GM18520 (cell line): Measurements from ENCODE around the gene MIS18BP1.
"Not testable (repeated sequence)": the region's sequence is repeated elsewhere in the genome, so short reads cannot be mapped to it uniquely, and the experiment has no call there.

Experiments used
- ATAC-seq: cut with Tn5 transposase; IDR thresholded peaks from one replicate; pipeline ENCODE4 v1.9.1; 2021; ENCODE audit not compliant: unreplicated experiment

MIS18BP1 gene

DNA sequence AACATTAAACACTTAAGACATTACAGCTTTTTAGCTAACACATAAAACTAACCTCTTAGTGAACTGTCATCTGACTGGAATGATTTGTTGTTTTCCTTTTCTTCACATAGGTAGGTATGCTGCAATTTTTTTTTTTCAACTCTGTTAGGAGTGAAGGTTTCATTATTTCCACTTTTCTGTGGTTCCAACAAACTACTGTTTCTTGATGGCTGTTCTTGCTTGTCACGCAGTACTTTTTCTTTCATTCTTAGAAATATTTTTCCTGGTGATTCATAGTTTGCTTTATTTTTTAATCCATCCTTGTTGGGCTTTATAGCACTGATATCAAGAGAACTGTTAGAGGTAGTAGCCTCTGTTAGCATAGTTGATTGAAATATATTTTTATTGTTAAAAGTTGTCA lies 6.3 kb downstream of the MIS18BP1 start:
- no peak for ATAC-seq

DNA sequence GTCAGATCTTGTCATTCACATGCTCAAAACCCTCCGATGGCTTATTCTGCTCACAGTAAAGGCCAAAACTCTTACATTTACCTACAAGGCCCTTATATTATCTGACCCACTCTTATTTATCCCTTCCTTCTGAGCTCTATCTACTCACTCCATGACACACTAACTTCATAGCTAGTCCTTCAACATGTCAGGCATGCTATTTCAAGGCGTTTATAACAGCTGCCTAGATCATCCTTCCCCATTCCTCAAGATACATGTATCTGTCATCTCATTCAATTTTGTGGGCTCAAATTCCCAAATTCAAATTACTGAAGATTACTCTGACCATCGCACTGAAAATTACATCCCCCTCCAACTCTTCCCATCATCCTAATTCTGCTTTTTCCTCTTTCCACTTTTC lies 6.9 kb downstream of the MIS18BP1 start:
- no peak for ATAC-seq

DNA sequence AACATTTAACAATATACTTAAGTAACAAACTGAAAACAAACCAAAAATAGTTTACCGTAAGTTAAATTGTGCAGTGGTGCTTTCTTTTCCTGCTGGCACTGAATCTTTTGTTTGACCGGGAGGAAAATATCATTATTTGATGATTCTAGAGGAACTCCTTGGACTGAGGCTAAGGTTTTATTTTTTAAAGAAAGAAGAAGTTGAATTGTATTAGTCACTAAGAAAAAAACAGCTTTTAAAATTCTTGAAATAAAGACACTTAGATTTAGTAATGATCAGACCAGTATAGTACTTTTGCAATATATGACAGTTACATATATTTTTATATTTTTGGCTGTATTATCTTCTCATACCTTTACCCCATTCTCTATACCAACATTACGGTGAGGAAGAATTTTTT lies 10.3 kb downstream of the MIS18BP1 start:
- ATAC-seq = no peak

DNA sequence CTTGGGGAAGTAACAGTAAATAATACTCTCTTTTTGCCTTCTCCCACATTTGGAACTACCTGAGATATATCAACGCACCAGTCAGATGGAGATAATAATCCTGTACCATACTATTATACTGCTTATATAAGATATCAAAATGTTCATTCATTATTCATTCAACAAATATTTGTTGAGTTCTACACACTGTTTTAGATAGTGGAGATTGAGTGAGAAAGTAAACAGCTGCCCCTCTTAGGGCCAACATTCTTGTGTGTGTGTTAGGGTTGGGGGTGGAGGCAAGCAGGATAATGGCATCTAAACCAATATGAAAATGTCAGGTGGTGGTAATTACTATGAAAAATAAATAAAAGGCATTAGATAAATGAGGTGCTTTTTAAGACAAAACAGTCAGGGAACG lies 14.0 kb downstream of the MIS18BP1 start:
- ATAC-seq = no peak

DNA sequence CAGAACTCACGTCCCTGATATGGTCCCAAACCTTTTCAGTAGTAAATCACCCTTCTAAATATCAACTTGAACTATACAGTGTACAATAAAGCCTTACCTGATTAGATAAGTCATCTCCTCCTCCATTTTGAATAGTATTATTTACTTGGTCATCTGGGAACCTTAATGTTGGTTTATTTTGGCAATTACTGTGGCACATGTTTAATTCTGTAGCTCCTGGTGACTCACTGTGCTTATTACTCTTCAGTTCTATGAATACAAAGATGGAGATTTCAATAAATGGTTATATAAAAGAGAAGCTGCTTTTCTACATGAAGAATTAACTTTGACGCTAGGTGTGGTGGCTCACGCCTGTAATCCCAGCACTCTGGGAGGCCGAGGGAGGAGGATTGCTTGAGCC lies 25.4 kb downstream of the MIS18BP1 start:
- no peak for ATAC-seq

DNA sequence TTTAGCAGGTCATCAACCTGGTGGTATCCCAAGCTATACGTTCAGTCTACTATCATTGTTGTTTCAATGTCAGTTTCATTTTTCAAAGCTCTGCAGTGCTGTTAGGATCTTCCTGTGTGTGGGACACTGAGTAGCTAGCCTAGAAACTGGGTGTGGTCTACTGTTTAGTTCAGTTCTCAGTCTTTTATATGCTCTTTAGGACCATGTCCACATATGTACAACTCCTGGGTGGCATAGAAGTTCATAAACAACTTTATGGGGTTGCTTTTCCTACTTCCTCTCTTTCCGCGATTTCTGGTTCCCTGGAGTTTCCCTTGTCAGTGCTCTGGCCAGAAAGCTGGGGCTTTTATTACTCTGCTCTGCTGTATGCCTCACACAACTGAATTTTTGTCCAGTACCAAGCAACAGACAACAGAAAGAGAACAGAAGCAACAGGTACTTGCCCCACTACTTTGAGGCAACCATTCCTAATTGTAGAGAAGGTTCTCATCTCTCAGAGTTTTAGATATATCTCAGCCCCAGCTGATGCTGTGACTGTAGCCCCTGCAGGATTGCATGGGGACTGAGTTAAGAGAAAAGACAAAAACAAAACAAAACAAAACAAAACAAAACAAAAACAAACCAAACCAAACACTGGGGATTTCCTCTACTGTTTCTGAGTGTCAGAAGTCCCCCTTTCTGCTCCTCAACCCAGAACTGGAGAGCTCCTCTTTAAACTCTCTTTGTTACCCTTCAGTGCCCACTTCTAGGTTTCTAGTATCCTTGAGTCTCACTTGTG lies 30.3 kb downstream of the MIS18BP1 start:
- ATAC-seq = no peak

DNA sequence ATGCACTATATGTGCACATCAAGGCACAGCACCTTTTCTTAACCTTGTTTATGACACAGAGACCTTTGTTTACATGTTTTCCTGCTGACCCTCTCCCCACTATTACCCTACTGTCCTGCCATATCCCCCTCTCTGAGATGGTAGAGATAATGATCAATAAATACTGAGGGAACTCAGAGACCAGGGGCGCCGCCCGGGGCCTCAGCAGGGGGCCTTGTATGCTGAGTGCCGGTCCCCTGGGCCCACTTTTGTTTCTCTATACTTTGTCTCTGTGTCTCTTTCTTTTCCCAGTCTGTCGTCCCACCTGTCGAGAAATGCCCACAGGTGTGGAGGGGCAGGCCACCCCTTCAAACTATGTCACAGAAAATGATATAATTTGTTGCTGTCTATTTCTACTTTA lies 38.7 kb downstream of the MIS18BP1 start:
- not testable (repeated sequence) for ATAC-seq

DNA sequence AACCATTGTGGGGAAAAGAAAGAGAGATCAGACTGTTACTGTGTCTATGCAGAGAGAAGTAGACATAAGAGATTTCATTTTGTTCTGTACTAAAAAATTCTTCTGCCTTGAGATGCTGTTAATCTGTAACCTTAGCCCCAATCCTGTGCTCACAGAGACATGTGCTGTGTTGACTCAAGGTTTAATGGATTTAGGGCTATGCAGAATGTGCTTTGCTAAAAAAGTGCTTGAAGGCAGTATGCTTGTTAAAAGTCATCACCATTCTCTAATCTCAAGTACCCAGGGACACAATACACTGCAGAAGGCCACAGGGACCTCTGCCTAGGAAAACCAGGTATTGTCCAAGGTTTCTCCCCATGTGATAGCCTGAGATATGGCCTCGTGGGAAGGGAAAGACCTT lies 39.3 kb downstream of the MIS18BP1 start:
- ATAC-seq = not testable (repeated sequence)

DNA sequence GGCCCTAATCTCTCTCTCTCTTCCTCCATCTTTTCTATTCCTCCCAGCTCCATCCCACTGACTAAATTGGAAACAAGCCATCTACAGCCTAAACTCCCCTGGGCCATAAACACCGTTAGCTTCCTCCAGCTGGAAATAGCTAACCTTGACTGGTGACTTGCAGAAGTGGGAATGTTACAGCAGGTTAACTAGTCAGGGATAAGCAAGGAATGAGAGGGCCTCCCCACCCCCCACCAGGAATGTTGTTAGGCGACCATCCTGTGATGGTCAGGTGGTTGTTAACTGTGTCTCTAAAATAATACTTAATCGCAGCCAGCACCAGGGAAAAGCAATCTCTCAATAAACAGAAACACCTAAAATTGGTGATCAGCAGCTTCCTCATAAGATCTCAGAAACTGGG lies 40.8 kb downstream of the MIS18BP1 start:
- ATAC-seq = no peak

DNA sequence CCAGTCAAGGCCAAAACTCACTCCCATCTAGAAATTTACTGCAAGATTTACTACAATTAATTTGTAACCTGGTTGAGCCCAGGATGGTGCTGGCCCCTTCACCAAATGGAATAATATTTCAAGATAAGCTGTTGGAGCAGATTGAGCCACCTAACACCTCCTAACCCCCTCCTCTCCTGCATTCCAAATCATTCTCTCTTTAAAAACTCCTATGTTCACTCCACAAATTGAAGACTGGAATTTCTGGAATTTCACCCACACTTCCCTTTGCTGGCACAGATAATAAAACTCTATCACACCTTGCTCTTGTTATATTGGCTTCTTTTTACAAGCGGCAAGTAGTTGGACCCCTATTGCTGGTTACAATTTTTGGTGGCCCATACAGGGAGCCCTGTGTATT lies 41.7 kb downstream of the MIS18BP1 start:
- no peak for ATAC-seq

DNA sequence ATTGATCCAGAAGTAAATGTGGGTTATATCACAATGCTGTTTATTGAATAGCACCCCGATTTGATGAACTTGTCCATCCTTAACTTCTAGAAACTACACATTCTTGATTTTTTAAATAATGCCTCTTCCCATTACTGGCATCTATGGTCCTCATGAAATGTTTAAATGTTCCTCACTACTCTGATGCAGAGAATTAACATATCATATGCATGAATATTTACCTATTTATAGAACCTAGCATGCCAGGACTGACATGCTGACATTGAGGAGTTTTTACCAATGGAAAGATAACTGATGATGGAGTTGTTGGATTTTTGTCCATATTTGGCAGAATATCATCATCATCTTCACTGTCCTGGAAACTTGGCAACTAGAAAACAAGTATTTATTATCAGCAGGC lies 42.8 kb downstream of the MIS18BP1 start:
- ATAC-seq = no peak

DNA sequence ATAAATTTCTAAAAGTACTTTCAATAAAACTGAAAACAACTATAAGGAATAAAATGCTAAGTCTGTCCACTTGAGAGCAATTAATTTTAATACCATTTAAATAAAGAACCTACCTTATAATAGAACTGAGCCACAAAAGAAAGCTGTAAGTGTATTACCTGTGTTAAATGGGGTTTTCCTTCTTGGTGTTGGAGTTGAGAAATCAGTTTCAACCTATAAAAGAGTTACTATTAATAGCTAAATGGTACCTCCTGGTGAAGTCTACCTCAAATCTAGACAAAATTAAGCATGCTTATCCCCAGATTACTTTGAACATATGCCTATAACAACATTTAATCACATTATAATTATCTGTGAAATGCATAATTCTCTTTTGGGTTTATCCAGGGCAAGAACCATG lies 48.8 kb downstream of the MIS18BP1 start:
- ATAC-seq = no peak

DNA sequence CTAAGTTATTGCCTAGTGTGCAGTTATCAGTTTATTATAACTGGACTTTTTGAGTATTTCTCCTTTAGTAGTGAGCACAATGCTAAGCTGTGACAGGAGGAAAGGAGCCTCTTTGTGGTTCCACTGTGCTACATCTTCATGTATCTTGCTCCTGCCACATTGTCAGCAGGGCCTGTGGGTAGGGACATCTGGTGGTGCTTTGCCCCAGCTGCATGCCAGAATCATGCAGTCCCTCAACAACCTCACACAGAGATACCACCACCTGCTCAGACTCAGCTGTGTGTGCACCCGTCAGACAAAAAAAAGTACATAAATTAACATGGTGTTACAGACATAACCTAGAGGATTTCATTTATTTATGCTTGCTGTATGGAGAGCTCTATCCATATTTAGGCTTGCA lies 51.1 kb downstream of the MIS18BP1 start:
- ATAC-seq = peak; percentile 60

DNA sequence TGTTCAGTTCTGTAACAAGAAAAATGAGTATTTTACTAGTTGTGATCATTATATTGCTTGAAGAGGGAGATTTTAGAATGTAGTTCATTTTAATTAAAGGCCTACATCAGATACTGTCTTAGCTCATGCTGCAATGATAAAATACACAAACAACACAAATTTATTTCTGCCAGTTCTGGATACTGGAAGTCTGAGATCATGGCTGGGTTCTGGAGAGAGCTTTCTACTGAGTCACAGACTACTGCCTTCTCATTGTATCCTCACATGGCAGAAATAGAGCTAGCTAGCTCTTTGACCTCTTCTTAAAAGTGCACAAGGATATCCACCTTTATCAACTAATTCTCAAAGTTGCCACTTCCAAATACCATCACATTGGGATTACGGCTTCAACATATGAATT lies 53.8 kb downstream of the MIS18BP1 start:
- ATAC-seq = no peak

DNA sequence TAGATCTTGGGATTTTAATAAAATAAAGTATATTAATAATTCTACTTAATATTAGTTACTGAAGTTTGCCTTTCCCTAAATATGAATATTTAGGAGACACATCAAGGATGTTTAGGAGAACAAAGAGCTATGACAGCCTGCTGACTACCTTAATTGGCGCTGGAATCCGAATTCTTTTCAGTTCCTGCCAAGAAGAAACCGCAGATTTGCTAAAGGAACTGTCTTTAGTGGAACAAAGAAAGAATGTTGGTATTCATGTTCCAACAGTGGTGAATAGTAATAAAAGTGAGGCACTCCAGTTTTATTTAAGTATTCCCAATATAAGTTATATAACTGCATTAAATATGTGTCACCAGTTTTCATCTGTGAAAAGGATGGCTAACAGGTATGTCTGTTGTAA lies 54.5 kb downstream of the MIS18BP1 start:
- ATAC-seq = no peak

DNA sequence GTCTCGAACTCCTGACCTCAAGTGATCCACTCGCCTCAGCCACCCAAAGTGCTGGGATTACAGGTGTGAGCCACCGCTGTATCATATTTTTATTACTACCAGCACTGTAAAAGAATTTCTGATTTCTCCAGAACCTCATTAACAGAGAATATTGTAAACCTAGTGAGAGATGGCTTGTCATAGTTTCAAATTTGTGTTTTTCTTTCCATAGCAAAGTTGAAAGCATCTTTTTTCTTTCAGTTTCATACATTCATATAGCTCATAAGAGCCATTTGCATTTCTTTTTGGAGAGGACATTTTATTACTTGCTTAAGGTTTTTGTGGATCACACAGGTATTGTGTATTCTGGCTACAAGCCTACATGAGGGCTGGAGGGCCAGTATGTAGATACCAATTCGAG lies 58.0 kb downstream of the MIS18BP1 start:
- ATAC-seq = peak; percentile 61

DNA sequence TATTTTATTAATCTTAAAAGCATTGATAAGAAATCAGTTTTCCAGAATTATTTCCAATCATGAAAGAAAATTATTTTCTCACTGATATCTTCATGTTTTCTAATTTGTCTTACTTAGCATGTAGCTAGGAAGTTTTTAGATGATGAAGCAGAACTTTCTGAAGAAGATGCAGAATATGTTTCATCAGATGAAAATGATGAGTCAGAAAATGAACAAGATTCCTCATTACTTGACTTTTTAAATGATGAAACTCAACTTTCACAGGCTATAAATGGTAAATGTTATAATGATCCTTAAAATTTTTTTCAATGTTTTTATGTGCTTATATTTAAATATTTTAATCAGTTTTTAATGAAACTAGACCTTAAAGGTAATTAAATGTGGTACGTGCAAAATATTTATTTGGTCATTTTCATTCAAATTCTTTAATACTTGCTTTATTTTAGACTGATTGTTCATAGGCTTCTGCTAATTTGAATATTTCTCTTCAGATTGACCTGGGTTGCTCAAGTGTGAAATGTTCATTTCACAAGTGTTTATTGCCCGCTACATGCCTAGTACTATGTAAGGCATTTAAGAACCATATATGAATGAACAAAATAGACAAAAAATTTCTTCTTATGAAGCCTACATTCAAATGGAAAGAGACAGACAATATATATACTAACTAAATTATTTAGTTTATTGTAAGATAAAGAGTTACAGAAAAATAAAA lies 67.7 kb downstream of the MIS18BP1 start:
- no peak for ATAC-seq

DNA sequence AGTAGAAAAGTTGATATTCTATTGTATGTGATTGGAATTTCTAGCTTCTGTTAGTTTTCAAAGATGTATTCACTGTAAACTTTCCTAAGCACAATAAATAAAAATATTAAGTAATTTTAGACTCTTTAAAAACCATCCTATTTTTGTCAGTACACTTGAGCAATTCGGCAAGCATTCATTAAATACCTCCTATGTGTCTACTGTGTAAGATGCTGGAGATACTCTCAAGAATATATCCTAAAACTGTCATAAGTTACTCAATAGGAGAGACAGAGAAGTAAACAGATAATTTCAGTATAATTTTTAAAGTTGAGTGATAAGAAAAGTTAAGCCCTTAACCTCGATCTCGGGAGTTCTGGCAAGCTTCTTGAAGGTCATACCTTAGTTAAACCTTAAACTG lies 71.2 kb downstream of the MIS18BP1 start:
- ATAC-seq = no peak

DNA sequence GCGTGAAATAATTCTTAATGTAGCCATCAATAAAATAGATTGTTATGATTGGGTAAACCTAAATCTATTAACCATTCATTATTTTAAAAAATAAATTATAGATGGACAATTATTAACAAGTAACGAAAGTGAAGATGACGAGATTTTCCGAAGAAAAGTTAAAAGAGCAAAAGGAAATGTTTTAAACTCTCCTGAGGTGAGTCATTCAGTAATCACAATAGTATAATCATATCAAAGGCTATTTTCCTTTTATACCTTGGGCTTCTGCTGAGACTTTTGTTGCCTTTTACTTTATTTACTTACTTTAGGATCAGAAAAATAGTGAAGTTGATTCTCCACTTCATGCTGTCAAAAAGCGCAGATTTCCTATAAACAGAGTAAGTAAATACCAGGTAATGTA lies 71.7 kb downstream of the MIS18BP1 start:
- no peak for ATAC-seq

DNA sequence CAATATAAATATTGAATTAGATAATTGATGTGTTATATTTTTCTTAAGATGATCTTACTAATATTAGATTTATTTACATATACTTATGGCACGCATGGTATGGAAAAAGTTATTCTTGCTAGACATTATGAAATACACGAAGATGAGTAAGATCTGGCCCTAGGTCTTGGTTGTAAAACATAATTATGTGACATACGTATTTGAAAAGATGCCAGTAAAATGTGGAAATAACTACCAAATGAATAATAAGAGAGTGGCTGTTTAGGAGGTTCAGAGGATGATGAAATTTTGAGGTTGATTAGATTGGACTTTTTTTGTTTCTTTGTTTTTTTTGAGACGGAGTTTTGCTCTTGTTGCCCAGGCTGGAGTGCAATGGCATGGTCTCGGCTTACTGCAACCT lies 75.9 kb downstream of the MIS18BP1 start:
- no peak for ATAC-seq

DNA sequence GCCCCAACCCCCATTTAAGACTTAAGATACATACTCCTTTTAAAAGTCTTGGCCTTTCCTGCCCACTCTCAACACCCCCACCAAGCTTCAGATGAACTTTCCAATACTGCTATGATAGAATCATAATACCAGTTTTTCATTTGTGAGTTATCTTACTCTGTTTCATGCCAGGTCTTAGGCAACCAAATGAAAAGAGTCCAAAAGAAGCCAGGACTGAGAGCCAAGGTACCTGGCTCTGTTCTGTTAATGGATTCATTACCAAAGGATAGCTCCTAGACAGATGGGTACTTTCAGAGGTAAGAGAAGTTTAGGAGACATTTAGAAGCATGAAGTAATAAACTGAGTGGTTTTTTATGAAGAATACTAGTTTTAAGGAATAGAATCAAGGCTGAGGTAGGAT lies 83.1 kb downstream of the MIS18BP1 start:
- ATAC-seq = no peak

DNA sequence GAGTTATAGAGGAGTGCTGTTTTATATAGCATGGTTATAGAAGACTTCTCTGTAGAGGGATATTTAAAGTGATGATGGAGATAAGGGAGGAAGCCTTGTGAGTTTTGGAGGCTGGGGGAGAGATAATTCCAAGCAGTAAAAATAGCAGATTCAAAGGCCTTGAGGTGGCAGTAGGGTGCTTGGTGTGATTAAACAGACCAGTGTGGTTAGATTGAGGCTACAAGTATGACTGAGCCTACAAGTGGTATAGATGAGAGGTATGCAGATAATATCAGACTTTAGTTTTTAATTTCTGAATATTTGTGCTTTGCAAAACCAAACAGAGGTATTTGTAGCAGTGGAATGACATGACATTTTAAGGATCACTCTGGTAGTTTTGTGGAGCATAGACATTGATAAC lies 96.9 kb downstream of the MIS18BP1 start:
- ATAC-seq = peak; percentile 61
